ENCODE measurements around the gene TXNL1. TPM values are rescaled to one million over a fixed set of nuclear protein-coding genes. Genes with fewer than 3 reads are reported as not detected.

The TXNL1 gene
- total RNA-seq, 1 donor from 2014 or later: 46.0 TPM

DNA sequence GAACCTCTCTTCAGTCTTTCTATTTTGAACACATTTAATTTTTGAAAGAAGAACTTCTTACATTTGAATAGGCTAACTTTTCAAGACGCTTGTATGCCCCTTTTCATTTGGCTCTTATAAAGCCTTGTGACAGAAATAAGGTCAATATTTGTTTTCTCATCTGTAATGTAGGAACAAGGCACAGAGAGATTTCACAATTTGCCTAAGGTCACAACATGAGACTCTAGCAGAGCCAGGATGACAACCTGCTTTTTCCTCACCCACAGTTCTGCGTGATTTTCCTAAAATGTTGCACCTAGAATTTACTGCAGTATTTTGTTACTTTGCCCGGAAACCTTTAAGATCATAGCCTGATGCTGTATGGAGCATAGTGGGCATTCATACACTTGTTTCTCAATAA, 67.4 kb downstream of the TXNL1 start:
- no peak for DNase-seq (ENCODE audit: low read depth, low spot score)

- no peak for DNase-seq (ENCODE audit: low read depth, low spot score)
Observed at GRCh38 chr18:56569416-56569815, 69.0 kb downstream of the TXNL1 start.

GRCh38 chr18:56568986-56569385, 69.4 kb downstream of the TXNL1 start:
- DNase-seq (ENCODE audit: low read depth, low spot score): no peak

GRCh38 chr18:56565551-56566345, 72.6 kb downstream of the TXNL1 start:
- DNase-seq (ENCODE audit: low read depth, low spot score): no peak

- DNase-seq (ENCODE audit: low read depth, low spot score): no peak
Observed at GRCh38 chr18:56565046-56565445, 73.3 kb downstream of the TXNL1 start.

- no peak for DNase-seq (ENCODE audit: low read depth, low spot score)
Observed at GRCh38 chr18:56563568-56563967, 74.8 kb downstream of the TXNL1 start.

- no peak for DNase-seq (ENCODE audit: low read depth, low spot score)
Observed at GRCh38 chr18:56562479-56562878, 75.9 kb downstream of the TXNL1 start.

GRCh38 chr18:56560992-56561391, 77.4 kb downstream of the TXNL1 start:
- no peak for DNase-seq (ENCODE audit: low read depth, low spot score)

- DNase-seq (ENCODE audit: low read depth, low spot score): no peak
Observed at GRCh38 chr18:56559044-56559443, 79.3 kb downstream of the TXNL1 start.

GRCh38 chr18:56556907-56557306, 81.5 kb downstream of the TXNL1 start:
- DNase-seq (ENCODE audit: low read depth, low spot score): no peak

- no peak for DNase-seq (ENCODE audit: low read depth, low spot score)
Observed at GRCh38 chr18:56550121-56550520, 88.3 kb downstream of the TXNL1 start.

Other genes starting within 250 kb of the TXNL1 start
- gene WDR7, start 12.8 kb upstream of the TXNL1 start, total RNA-seq: 14.2 and 25.2 TPM in 2 replicates